GM13977 (cell line): ENCODE data around the gene BICRAL.
"Not testable (repeated sequence)": the region's sequence is repeated elsewhere in the genome, so short reads cannot be mapped to it uniquely, and the experiment has no call there.

Source experiments
- DNase-seq: peaks from one replicate; pipeline ENCODE4 v3.0.0; 2012; ENCODE audit warnings: low spot score
- CTCF ChIP-seq: IDR thresholded peaks from 2 replicates; pipeline ENCODE4 v1.5.1; 2012; ENCODE audit warnings: mild to moderate bottlenecking, control low read depth; ENCODE audit not compliant: insufficient read depth; ENCODE audit errors: extremely low read depth, missing control alignments
- in situ Hi-C: fragments of 300-500 bp; cut with MboI; formaldehyde crosslinking; loops from one replicate; pipeline ENCODE4 v1.12.0; 2022; ENCODE audit warnings: low sequenced_read_pairs, low pct_unique_long_range_greater_than_20kb, mixed read lengths, inconsistent platforms; ENCODE audit not compliant: unreplicated experiment

Gene BICRAL

GRCh38 chr6:42781796-42782688 is at the start of gene BICRAL:
Gene BICRAL (plus strand): TSS chr6:42782052. CDS start chr6:42822023, 39,971 bp downstream.
- no peak for TF ChIP-seq CTCF
- peak; percentile 70 for DNase-seq
- in situ Hi-C loops, result no loop called here

GRCh38 chr6:42733867-42734481 is 47.9 kb upstream of the BICRAL start:
- in situ Hi-C loops, DNase-seq: not testable (repeated sequence)

GRCh38 chr6:42735976-42736375 is 45.9 kb upstream of the BICRAL start:
- in situ Hi-C loops, result no loop called here
- no peak for TF ChIP-seq CTCF
- no peak for DNase-seq

- in situ Hi-C loops, result no loop called here
- TF ChIP-seq CTCF, result no peak
- no peak for DNase-seq
Measured at GRCh38 chr6:42740725-42741124, 41.1 kb upstream of the BICRAL start.

GRCh38 chr6:42742116-42742894 is 39.5 kb upstream of the BICRAL start:
- no peak for TF ChIP-seq CTCF
- DNase-seq, result no peak
- in situ Hi-C loops, result no loop called here

GRCh38 chr6:42744351-42744893 is 37.4 kb upstream of the BICRAL start:
- no peak for TF ChIP-seq CTCF

More at GRCh38 chr6:42744351-42744893, 37.4 kb upstream of the BICRAL start:
- DNase-seq, result no peak
- in situ Hi-C loops, result no loop called here
